Measurements from ENCODE around the gene SELENOF.

SELENOF gene

DNA sequence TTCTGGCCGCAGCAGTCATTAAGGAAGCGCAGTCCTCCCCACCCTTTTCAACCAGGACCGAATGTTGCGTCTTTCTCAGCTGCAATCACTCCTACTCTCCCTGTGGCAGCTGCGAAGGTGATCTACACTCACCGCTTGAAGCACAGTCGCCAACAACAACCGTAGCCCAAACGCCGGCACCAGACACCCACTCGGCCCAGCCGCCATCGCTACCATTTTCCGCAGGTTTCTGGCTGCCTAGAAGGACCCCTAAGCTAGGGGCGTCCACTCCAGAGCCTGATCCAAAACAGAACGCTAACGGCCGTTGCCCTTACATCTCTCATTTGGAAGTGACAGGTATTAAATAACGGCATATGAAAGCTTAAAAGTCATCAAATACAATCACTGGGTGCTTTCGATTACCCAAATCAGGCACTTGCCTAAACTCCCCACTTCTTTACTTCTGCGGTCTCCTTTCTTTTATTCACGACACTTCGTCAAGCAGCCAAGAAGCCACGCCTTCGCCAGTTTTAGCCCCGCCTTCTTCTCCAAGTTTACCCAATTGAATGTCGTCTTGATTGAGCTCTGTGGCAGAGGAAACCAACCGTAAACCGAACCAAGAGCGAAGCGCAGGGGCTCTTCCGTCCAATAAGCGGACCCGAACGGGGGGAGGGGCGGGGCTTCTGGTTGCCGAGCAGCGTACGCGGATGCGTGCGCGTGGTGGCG, at the start of gene SELENOF:
SELENOF (minus strand) TSS at position 231 of the 705 bp plus-strand sequence; CDS start at position 216, 15 bp downstream.
- DNase-seq: peak; percentile 99

DNA sequence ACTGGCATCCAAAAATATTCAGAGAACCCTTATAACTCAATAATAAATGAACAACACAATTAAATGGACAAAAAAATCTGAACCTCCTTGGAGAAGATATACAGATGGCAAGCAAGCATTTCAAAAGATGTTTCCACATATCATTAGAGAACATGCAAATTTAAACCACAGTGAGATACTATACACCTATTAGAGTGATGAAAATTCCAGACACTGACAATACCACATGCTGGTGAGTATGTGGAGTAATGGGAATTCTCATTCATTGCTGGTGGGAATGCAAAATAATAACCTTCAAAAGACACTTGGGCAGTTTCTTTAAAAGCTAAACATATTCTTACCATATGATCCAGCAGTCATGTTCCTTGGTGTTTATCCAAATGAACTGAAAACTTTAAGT, 46.6 kb upstream of the SELENOF start:
- no peak for DNase-seq

- no peak for DNase-seq
Observed at GRCh38 chr1:86957221-86957620, 43.3 kb upstream of the SELENOF start.

GRCh38 chr1:86956221-86956620, 42.3 kb upstream of the SELENOF start:
- no peak for DNase-seq

DNA sequence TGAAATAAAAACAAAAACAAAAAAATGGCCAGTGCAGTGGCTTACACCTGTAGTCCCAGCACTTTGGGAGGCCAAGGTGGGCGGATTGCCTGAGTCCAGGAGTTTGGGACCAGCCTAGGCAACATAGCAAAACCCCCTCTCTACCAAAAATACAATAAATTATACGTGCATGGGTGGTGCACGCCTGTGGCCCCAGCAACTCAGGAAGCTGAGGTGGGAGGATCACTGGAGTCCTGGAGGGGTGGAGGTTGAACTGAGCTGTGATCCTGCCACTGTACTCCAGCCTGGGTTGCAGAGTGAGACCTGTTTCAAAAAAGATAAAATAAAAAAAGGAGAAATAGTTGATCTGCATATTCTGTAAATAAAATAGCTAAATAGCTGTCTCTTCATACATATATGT, 41.8 kb upstream of the SELENOF start:
- DNase-seq: no peak

- no peak for DNase-seq
Observed at GRCh38 chr1:86953167-86953566, 39.2 kb upstream of the SELENOF start.

GRCh38 chr1:86951430-86951829, 37.5 kb upstream of the SELENOF start:
- DNase-seq: no peak

GRCh38 chr1:86950712-86951419, 36.9 kb upstream of the SELENOF start:
- no peak for DNase-seq

DNA sequence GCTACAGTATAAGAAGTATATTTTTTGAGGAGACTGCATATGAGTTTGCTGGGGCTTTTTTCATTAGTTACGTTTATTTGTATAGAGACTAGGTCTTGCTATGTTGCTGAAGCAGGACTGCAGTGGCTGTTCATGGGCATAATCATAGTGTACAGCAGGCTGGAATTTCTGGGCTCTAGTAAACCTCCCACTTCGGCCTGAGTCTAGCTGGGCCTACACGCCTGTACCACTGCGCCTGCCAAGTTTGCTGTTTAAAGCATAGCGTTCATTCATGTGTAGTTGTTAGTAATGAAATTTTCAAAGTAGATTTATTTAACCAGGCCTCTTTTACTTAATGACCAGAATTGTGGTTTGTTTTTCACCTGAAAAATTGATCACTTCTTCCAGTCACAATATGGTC, 34.3 kb upstream of the SELENOF start:
- no peak for DNase-seq

DNA sequence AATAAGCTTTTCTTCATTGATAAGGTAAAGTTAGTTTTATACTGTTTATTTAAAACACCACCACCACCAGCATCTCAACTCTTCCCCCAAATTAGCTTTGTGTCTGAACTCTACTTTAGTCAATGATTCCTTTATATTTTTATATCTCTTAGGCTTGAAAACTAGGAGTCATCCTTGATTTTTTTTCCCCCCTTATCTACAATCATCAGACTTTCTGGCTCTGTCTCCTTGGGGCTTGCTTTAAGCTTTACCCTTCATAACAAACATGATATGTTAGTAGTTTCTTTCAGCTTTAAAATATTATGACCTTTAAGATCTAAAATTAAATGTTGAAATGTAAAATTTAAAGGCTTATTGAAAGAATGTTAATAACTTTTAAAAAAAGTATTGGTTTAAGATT, 28.8 kb upstream of the SELENOF start:
- DNase-seq: no peak

DNA sequence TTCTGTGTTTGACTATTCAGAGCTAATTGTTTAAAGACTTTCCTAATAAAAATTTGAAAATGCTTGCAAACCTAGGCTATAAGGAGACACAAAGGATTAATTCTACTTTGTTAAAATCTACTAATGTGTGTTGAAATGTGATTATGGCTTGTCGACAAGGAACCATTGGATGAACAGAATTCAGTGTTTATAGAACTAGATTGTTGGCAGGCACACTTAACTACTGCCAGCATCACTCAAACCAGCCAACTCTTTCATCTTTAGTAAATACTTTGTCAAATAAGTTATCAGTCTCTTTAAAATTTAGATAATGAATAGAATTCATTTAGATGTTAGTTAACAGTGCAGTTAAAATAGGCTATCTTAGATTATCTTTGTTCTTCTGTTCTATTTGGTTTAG, 28.1 kb upstream of the SELENOF start:
- DNase-seq: no peak

DNA sequence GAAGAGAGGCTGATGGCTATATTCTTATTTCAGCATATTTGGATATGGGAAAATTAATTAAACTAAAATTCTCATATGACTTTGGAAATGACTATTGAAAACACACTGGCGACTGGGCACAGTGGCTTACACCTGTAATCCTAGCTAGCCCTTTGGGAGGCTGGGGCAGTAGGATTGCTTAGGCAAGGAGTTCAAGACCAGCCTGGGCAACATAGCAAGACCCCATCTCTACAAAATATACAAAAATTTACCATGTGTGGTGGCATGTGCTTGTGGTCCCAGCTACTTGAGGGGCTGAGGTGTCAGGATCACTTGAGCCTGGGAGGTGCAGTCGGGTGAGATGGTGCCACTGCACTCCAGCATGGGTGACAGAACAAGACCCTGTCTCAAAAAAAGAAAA, 26.7 kb upstream of the SELENOF start:
- no peak for DNase-seq

- DNase-seq: no peak
Observed at GRCh38 chr1:86939406-86939805, 25.5 kb upstream of the SELENOF start.

- no peak for DNase-seq
Observed at GRCh38 chr1:86938855-86939254, 24.9 kb upstream of the SELENOF start.

- no peak for DNase-seq
Observed at GRCh38 chr1:86938450-86938849, 24.5 kb upstream of the SELENOF start.

- DNase-seq: no peak
Observed at GRCh38 chr1:86933562-86934377, 19.8 kb upstream of the SELENOF start.

DNA sequence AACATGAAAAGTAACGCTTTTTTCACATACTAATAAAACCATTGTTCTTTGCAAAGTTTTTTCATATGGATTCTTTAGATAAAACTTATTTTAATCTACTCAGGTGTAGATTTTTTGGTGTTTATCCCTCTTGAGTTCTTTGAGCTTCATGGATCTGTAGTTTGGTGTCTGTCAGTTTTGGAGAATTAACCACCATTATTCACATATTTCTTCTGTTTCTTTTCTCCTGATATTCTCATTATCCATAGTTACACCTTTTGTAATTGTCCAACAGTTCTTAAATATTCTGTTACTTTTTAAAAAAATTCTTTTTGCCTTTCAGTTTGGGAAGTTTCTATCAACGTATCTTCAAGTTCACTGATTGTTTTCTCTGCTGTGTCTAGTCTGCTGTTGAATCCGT, 19.1 kb upstream of the SELENOF start:
- DNase-seq: no peak

DNA sequence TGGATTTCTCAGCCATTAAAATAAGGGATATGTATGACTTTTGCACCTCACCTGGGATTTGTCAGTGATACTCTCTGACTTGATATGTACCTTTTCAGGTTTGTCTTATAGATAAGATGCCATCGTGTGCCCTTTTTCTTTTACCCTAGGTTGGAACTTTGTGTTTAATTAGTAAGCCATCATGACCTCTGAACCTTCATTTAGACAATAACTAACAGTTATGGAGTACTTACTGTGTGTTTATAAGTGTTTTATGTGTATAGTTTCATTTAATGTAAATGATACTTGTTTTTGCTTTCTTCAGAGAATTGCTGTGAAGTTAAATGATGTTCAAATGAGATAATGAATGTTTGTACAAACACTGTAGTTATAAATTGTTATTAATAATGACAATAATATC, 14.9 kb upstream of the SELENOF start:
- no peak for DNase-seq

- DNase-seq: no peak
Observed at GRCh38 chr1:86926883-86927282, 13.0 kb upstream of the SELENOF start.

DNA sequence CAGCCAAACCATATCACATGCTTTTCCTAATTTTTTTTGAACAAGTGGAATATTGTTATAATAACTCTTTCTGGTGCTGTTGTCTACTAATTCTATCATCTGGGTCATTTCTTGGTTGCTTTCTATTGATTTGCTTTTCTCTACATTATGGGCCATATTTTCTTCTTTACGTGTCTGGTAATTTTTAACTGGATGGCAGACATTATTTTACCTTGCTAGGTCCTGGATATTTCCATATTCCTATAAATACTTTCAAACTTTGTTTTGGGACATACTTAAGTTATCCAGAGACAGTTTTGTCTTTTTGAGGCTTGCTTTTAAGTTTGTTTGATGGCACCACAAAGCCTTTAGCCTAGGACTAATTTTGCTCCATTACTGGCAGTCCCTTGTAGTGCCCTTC, 11.8 kb upstream of the SELENOF start:
- DNase-seq: no peak

DNA sequence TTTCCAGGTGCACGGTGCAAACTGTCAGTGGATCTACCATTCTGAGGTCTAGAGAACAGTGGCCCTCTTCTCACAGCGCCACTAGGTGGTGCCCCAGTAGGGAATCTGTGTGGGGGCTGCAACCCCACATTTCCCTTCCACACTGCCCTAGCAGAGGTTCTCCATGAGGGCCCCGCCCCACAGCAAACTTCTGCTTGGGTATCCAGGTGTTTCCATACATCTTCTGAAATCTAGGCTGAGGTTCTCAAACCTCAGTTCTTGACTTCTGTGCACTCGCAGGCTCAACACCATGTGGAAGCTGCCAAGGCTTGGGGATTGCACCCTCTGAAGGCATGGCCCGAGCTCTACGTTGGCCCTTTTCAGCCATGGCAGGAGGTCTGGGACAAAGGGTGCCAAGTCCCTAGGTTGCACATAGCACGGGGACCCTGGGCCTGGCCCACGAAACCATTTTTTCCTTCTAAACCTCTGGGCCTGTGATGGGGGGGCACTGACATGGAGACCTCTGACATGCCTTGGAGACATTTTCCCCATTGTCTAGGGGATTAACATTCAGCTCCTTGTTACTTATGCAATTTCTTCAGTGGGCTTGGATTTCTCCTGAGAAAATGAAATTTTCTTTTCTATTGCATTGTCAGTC, 10.5 kb upstream of the SELENOF start:
- DNase-seq: no peak

DNA sequence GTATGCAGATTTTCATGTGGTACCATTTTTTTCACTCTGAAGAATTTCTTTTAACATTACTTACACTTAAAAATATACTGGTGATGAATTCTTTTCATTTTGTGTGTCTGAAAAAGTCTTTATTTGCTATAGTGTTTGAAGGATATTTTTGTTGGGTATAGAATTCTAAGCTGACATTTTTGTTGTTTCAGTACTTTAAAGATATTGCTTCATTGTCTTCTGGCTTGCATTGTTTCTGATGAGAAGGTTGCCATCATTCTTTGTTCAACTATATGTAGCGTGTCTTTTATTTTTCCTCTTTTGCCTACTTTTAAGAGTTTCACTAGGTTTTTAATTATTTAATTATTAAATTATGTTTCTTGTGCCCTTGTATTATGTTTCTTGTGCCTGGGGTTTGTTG, 8.5 kb upstream of the SELENOF start:
- no peak for DNase-seq

DNA sequence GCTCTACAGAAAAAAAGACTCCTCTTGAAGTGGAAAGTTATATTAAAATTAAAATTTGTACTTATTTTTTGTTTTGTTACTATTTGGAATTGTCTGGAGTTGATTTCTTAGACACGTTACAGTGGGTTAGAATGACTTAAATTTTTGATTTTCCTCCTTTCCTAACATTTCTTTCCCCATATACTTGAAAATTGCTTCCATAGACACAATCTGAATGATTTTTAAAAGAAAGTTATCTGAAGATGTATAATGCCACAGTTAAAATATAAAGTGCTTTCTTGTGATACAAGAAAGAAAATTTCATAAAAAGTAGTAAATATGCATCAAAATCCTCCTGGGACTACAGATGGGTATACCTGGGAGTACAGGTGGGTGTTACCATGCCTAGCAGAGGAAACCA, 2.8 kb upstream of the SELENOF start:
- DNase-seq: no peak
